IPS-NIHi7 (cell line): ENCODE data around the gene FGD5.
"Not testable (repeated sequence)": the region's sequence is repeated elsewhere in the genome, so short reads cannot be mapped to it uniquely, and the experiment has no call there.

ENCODE experiments used
- DNase-seq: peaks from one replicate; pipeline ENCODE4 v3.0.0; 2012; ENCODE audit warnings: mixed read lengths; ENCODE audit errors: extremely low spot score

Gene FGD5

DNA sequence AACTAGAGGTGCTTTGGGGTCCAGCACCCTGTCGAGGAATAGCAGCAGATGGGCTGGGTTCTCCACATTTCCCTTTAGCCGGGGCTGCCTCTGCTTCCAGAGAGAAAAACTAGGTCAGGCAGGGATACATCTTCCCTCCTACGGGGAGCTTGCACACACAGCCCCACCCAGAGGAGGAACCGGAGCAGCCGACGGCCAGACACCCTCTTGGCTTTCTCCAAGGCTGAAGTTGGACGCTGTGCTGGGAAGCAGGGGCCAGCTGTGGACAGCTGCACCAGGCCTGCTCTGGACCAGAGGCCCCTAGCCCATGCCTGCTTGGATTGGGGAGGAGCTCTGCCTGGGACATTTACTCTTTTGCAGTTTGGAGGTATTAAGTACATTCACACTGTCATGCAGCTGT is 84.0 kb downstream of the FGD5 start:
- no peak for DNase-seq

DNA sequence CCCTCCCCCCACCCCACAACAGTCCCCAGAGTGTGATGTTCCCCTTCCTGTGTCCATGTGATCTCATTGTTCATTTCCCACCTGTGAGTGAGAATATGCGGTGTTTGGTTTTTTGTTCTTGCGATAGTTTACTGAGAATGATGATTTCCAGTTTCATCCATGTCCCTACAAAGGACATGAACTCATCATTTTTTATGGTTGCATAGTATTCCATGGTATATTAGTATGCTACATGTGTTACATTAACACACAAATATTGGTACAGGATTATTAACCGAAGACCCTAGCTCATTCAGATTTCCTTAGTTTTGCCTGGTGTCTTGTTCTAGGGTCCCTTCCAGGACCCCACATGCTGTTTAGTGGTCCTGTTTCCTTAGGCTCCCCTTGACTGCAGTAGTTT is 84.7 kb downstream of the FGD5 start:
- DNase-seq = not testable (repeated sequence)

GRCh38 chr3:14905055-14905657 is 86.4 kb downstream of the FGD5 start:
- no peak for DNase-seq

DNA sequence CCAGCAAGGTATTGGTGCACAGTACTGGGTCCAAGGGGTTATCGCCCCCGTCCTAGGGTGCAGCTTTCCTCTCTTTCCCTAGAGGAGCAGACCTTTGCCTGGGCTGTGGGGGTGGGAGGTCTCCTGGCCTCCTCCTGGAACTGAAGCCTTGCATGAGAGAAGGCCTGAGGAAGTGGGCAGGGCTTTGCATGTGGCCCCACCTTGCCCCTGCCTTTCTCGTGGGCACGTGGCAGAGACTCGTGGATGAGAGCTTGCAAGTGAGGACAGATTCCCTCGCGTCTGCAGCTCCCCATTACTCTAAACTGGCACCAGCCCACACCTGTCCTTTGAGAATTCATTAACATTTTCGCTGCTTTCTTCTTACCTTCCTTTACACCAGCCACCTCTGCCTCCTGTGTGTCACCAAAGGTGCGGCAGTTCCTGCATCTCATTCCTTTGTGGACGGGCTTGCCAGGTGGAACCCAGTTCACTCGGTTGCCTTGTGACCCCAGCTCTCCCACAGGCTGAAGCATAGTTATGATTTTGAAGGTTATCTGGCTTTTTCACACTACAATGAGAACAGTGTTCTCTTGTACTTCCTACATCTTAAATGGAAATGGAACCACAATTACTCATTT is 87.7 kb downstream of the FGD5 start:
- no peak for DNase-seq

- no peak for DNase-seq
Observed at GRCh38 chr3:14907043-14907966, 88.5 kb downstream of the FGD5 start.

- DNase-seq = no peak
Observed at GRCh38 chr3:14909250-14909649, 90.5 kb downstream of the FGD5 start.

- DNase-seq = no peak
Observed at GRCh38 chr3:14911651-14912050, 92.9 kb downstream of the FGD5 start.

DNA sequence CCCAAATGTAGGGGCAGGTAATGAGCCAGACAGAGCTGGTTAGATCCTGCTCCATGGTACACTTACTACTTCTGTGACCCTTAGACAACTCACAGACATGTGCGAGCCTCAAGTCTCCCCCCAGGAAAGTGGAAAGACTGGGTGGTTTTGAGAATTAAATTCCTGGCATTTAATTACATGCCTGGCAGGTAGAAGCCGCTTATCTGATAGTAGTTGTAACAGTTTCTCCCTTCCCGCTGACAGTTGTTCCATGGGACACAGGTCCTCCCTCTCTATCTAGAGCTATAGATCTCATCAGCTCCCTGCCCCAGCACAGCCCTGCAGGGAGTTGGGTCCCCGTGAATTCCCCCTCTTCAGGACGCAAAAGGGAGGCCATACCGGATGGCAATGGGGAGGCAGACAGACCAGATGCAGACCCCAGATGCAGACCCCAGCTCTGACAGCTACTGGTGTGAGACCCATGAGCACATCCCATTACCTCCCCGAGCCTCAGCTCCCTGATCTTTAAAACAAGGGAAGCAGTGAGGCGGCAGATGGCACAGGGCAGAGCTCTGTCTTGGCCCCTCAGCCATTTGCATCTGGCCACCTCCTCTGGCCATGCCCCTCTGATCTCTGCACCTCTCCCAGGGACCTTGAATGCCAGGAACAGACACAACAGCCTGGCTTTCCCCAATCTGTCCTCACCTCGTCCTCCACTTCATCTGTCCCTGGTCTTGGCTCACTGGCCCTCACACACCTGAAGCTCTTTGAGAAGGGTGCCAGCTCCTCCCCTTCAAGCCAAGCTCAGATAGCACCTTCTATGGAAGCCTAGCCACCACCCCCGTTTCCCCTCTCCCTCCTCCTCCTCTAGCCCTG is 94.5 kb downstream of the FGD5 start:
- DNase-seq = no peak

GRCh38 chr3:14913926-14914778 is 95.4 kb downstream of the FGD5 start:
- DNase-seq = peak; percentile 68

GRCh38 chr3:14914779-14915117 is 96.0 kb downstream of the FGD5 start:
- no peak for DNase-seq

GRCh38 chr3:14915636-14916222 is 97.0 kb downstream of the FGD5 start:
- no peak for DNase-seq

DNA sequence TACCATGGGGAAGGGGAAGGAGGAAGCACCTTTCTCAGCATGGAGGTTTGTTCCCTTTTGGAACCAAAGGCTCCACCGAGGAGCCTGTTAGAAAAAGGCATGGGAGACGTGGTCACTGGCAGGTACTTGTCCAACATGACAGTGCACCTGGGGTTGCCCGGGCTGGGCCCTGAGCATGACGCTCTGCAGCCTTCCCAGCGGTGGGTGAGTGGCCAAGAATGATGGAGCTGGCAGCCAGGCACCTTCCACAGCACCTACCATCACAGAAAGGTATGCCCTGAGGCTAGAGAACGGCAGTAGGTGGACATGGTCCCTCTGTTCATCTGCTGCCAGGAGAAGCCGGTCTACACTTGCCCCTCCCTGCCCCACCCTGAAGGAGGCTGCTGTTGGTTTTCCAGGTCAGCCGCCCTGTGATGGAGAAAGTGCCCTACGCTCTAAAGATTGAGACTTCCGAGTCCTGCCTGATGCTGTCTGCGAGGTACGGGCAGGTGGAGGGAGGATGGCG is 99.6 kb downstream of the FGD5 start:
- no peak for DNase-seq

DNA sequence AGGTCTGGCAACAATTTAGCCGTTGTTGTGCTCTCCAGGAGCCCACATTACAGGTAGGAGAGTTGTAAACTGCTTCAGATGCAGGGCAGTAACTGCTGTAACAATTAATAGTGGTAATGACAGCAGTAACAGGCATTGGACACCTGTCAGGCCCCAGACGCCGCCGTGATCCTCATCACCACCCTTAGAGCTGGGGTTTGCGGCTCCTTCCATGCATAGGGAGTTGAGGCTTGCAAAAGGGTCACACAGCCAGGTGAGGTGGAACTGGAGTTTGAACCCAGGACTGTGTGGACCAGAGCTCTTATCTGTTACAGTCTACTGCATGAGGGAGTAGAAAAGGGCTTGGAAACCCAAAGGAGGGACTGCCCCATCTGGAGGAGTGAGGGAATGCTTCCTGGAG is 101.8 kb downstream of the FGD5 start:
- DNase-seq = no peak

DNA sequence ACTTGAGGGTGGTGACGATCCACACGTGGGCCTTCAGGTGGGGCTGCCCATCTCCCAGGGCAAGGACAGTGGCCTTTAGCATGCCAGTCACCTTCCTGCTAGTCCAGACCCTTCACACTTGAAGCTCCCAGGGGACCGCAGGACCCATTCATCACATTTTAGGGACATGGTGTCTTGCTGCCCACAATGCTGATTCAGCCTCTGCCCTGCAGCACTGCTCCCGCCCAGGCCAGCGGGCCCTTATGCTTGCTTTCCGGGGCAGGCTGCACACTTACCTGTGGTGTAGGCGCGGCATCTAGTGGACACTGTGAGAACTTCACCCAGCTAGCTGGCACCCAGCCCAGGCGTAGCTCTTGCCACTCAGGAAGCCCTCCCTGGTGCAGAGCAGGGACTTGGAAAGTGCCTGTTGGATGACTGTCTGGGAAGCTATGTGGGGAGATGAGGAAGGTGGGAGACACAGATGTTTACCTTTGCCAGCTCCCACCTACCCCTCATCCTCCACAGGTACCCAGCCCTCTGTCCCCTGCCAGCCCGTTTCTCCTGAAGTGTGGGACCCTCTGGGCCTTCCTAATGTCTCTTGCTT is 102.4 kb downstream of the FGD5 start:
- peak; percentile 92 for DNase-seq

DNA sequence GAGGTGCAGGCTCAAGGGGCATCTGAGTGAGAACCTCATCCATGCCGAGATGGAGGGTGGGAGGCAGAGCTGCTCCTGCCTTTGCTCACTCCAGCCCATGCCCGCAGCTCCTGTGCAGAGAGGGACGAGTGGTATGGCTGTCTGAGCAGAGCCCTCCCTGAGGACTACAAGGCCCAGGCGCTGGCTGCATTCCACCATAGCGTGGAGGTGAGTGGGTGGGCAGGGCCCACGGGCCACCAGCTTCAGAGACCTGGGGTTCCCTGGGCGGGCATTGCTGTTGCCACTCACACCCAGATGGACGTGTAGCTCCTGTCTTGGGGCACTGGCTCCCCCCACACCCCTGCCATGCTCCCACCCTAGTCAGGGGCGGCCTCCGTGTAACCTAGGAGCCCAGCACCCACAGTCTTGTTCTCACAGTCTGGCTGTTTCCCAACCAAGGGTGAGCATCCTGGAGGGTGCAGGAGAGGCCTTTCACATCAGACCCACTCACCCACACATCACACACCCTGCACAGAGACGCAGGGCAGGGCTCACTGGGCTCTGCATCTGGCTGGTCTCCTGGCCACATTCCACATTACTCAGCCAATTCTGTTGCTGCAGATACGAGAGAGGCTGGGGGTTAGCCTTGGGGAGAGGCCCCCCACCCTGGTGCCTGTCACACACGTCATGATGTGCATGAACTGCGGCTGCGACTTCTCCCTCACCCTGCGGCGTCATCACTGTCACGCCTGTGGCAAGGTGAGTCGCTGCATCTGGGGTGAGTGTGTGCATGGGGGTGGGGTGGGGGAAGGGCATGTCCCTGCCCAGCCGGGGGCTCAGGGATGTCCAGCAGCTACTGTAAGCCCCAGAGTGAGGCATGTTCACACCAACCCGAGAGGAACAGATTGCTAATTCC is 103.3 kb downstream of the FGD5 start:
- no peak for DNase-seq

DNA sequence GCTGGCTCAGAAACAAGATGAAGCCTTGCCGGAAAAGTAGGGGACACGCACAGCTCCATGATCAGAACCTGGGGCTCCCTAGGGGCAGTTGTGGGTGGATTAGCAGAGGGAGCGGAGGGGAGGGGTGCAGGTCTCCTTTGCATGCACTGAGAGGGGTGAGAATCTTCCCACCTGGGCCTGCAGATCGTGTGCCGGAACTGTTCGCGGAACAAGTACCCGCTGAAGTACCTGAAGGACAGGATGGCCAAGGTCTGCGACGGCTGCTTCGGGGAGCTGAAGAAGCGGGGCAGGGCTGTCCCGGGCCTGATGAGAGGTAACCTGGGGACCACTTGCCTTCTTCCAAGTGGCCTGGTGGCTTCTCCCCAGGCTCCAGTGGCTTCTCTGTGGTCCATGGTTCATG is 104.1 kb downstream of the FGD5 start:
- DNase-seq = no peak

- no peak for DNase-seq
Observed at GRCh38 chr3:14923476-14923875, 104.7 kb downstream of the FGD5 start.

DNA sequence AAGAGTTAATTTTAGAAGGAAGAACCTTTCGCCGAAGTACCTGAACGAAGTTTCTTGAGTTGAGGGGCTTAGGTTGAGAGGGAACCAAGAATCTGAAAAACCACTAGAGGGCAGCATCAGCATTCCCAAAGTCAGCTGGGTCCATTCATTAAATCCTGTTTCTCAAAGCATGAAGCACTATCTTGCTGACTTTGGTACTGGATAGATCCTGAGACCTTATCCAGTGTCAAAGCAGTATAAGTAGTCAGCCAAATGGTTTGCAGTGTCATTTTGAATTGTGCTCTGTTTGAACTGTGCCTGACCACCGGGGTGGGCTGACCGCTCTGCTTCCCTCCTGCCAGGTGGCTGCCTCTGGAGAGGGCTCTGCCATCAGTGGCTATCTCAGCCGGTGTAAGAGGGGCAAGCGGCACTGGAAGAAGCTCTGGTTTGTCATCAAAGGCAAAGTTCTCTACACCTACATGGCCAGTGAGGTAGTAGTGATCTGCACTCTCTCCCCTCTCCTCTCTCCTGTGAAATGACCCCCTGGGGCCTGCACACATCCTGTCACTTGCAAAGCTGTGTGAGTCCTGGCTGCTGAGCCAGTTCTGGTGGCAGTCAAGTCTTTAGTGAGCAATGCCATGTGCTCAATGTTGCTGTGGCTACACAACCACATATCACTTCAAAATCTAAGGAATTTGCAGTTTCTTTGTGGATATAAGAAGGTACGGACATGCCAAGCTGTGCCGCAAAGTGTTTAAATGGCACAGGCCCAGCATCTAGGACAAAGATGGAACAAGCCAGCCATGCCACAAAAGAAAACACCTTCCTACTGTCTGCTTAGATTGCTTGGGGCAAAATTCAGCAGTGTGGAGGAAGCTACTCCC is 107.2 kb downstream of the FGD5 start:
- peak; percentile 74 for DNase-seq
